IMR-90 (cell line): ENCODE data around the gene NRN1. TPM values are rescaled to one million over a fixed set of nuclear protein-coding genes. Genes with fewer than 3 reads are reported as not detected.

Experiments
- ATAC-seq: fragments of 200-7000 bp; cut with Tn5 transposase; 2 replicates; pipeline ENCODE4 v1.9.1; 2020; ENCODE audit warnings: low read depth, mild to moderate bottlenecking, moderate library complexity
- BruUV-seq: library from RNA; stranded (reverse); fragments of 400-500 nt; replicated peaks from 2 replicates; lab custom pipeline; 2021; lab: Mats Ljungman, UMichigan
- CTCF ChIA-PET: fragments of 300-600 bp; formaldehyde crosslinking; extraction: SDS; loops from one replicate; lab custom pipeline; 2021; ENCODE audit warnings: antibody characterized with exemption; lab: Yijun Ruan, JAX
- POLR2A ChIA-PET: fragments of 300-600 bp; sonication (Branson Sonifier 250); formaldehyde crosslinking; loops from one replicate; lab custom pipeline; 2022; ENCODE audit warnings: antibody characterized with exemption; ENCODE audit not compliant: unreplicated experiment; lab: Charles Lee
- DNase-seq: peaks from one replicate; pipeline ENCODE4 v3.0.0; 2013
- H2AFZ ChIP-seq: replicated peaks from 2 replicates; pipeline ENCODE3; 2013; ENCODE audit warnings: low read length, mild to moderate bottlenecking; ENCODE audit not compliant: poor library complexity
- H2AK5ac ChIP-seq: 2 replicates; pipeline ENCODE4 v1.6.1; 2013; ENCODE audit warnings: low read depth, low read length, inconsistent platforms
- H2AK9ac ChIP-seq: replicated peaks from 2 replicates; pipeline ENCODE3; 2013; ENCODE audit warnings: mild to moderate bottlenecking, low read depth, low read length, moderate library complexity; ENCODE audit not compliant: poor library complexity
- H2BK120ac ChIP-seq: 2 replicates; pipeline ENCODE4 v1.6.1; 2013; ENCODE audit warnings: low read depth, low read length, inconsistent platforms
- H2BK15ac ChIP-seq: 3 replicates; pipeline ENCODE4 v1.6.1; 2013; ENCODE audit warnings: low read depth, low read length, inconsistent platforms
- H2BK20ac ChIP-seq: 2 replicates; pipeline ENCODE4 v1.6.1; 2013; ENCODE audit warnings: low read depth, mild to moderate bottlenecking, inconsistent platforms, low read length, moderate library complexity
- H2BK5ac ChIP-seq: 2 replicates; pipeline ENCODE4 v1.6.1; 2013; ENCODE audit warnings: mild to moderate bottlenecking, low read depth, low read length, inconsistent platforms; ENCODE audit not compliant: poor library complexity, severe bottlenecking
- H3K14ac ChIP-seq: replicated peaks from 2 replicates; pipeline ENCODE4 v1.6.1; 2013; ENCODE audit warnings: low read depth, low read length, inconsistent platforms
- H3K18ac ChIP-seq: 2 replicates; pipeline ENCODE4 v1.6.1; 2013; ENCODE audit warnings: low read depth, low read length, control low read depth
- H3K23ac ChIP-seq: 2 replicates; pipeline ENCODE4 v1.6.1; 2013; ENCODE audit warnings: low read depth, low read length, inconsistent platforms
- H3K27ac ChIP-seq: 2 replicates; pipeline ENCODE4 v1.5.1; 2013; ENCODE audit warnings: mild to moderate bottlenecking, control low read depth, low read length; ENCODE audit not compliant: insufficient read depth
- H3K27me3 ChIP-seq: 2 replicates; pipeline ENCODE4 v1.6.1; 2013; ENCODE audit warnings: low read length; ENCODE audit not compliant: control insufficient read depth, insufficient read depth
- H3K36me3 ChIP-seq: 2 replicates; pipeline ENCODE4 v1.6.1; 2013; ENCODE audit warnings: low read length, mixed read lengths; ENCODE audit not compliant: control insufficient read depth, insufficient read depth
- H3K4ac ChIP-seq: 2 replicates; pipeline ENCODE4 v1.6.1; 2013; ENCODE audit warnings: low read depth, low read length, inconsistent platforms
- H3K4me1 ChIP-seq: 2 replicates; pipeline ENCODE4 v1.6.1; 2013; ENCODE audit warnings: low read length, mixed read lengths; ENCODE audit not compliant: control insufficient read depth, insufficient read depth
- H3K4me2 ChIP-seq: 2 replicates; pipeline ENCODE4 v1.6.1; 2013; ENCODE audit warnings: low read depth, mild to moderate bottlenecking, control low read depth, low read length, moderate library complexity
- H3K4me3 ChIP-seq: 2 replicates; pipeline ENCODE4 v1.5.1; 2013; ENCODE audit warnings: low read depth, mild to moderate bottlenecking, control low read depth, low read length, moderate library complexity; ENCODE audit not compliant: insufficient read depth
- H3K56ac ChIP-seq: 2 replicates; pipeline ENCODE4 v1.6.1; 2013; ENCODE audit warnings: low read length, inconsistent platforms; ENCODE audit not compliant: insufficient read depth; ENCODE audit errors: extremely low read depth
- H3K79me1 ChIP-seq, 2 experiments: 2 replicates each; pipeline ENCODE4 v1.6.1; 2013; ENCODE audit warnings: low read length in 2 of 2, inconsistent platforms in 1 of 2, low read depth in 1 of 2
- H3K9ac ChIP-seq: 2 replicates; pipeline ENCODE4 v1.6.1; 2013; ENCODE audit warnings: low read depth, low read length, control low read depth
- H3K9me1 ChIP-seq: 2 replicates; pipeline ENCODE4 v1.6.1; 2013; ENCODE audit warnings: low read length, inconsistent platforms; ENCODE audit not compliant: insufficient read depth
- H3K9me3 ChIP-seq: 2 replicates; pipeline ENCODE4 v1.6.1; 2013; ENCODE audit warnings: low read length; ENCODE audit not compliant: control insufficient read depth, insufficient read depth
- H4K20me1 ChIP-seq: 2 replicates; pipeline ENCODE4 v1.6.1; 2013; ENCODE audit warnings: low read length, inconsistent platforms; ENCODE audit not compliant: insufficient read depth
- H4K5ac ChIP-seq: 2 replicates; pipeline ENCODE4 v1.6.1; 2013; ENCODE audit warnings: mild to moderate bottlenecking, low read depth, low read length, control low read depth
- H4K8ac ChIP-seq, 2 experiments: 2 replicates each; pipeline ENCODE4 v1.6.1; 2013; ENCODE audit warnings: low read depth in 2 of 2, low read length in 2 of 2, control low read depth in 1 of 2, inconsistent platforms in 1 of 2
- H4K91ac ChIP-seq: 2 replicates; pipeline ENCODE4 v1.6.1; 2013; ENCODE audit warnings: low read depth, low read length, inconsistent platforms; ENCODE audit not compliant: insufficient read depth
- BHLHE40 ChIP-seq: fragments of 150-350 bp; IDR thresholded peaks from 2 replicates; pipeline ENCODE4 v1.6.1; 2016; ENCODE audit warnings: mild to moderate bottlenecking, low read depth, low read length
- CEBPB ChIP-seq: IDR thresholded peaks from 2 replicates; pipeline ENCODE4 v1.6.1; 2012; ENCODE audit warnings: low read depth, low read length, improper control_type of control experiment
- CHD1 ChIP-seq: IDR thresholded peaks from 2 replicates; pipeline ENCODE4 v1.6.1; 2012; ENCODE audit warnings: low read depth, low read length, improper control_type of control experiment
- CTCF ChIP-seq: conservative IDR thresholded peaks from 2 replicates; pipeline ENCODE4 v1.5.1; 2012; ENCODE audit warnings: mild to moderate bottlenecking, low read depth, low read length, improper control_type of control experiment
- FOS ChIP-seq: fragments of 150-350 bp; IDR thresholded peaks from 2 replicates; pipeline ENCODE4 v1.6.1; 2016; ENCODE audit warnings: low read depth, low read length
- MAFK ChIP-seq: IDR thresholded peaks from 2 replicates; pipeline ENCODE4 v1.6.1; 2012; ENCODE audit warnings: low read depth, low read length, improper control_type of control experiment
- MAZ ChIP-seq: IDR thresholded peaks from 2 replicates; pipeline ENCODE4 v1.6.1; 2012; ENCODE audit warnings: low read depth, mild to moderate bottlenecking, low read length, improper control_type of control experiment, moderate library complexity, borderline replicate concordance
- MXI1 ChIP-seq: IDR thresholded peaks from 2 replicates; pipeline ENCODE4 v1.6.1; 2012; ENCODE audit warnings: low read depth, mild to moderate bottlenecking, low read length, moderate library complexity, borderline replicate concordance
- NFE2L2 ChIP-seq: fragments of 150-350 bp; IDR thresholded peaks from 2 replicates; pipeline ENCODE4 v1.6.1; 2016; ENCODE audit warnings: low read depth, mild to moderate bottlenecking, low read length
- POLR2A ChIP-seq: IDR thresholded peaks from 2 replicates; pipeline ENCODE4 v1.6.1; 2012; ENCODE audit warnings: mild to moderate bottlenecking, low read depth, low read length
- RAD21 ChIP-seq: IDR thresholded peaks from 2 replicates; pipeline ENCODE4 v1.6.1; 2012; ENCODE audit warnings: low read length, improper control_type of control experiment
- RCOR1 ChIP-seq: IDR thresholded peaks from 2 replicates; pipeline ENCODE4 v1.6.1; 2012; ENCODE audit warnings: mild to moderate bottlenecking, low read length, improper control_type of control experiment; ENCODE audit not compliant: insufficient replicate concordance
- RFX5 ChIP-seq: IDR thresholded peaks from 2 replicates; pipeline ENCODE4 v1.8.0; 2012; ENCODE audit warnings: low read depth, mild to moderate bottlenecking, low read length, moderate library complexity
- SMC3 ChIP-seq: fragments of 150-350 bp; IDR thresholded peaks from 2 replicates; pipeline ENCODE4 v1.6.1; 2016; ENCODE audit warnings: low read depth, mild to moderate bottlenecking, antibody characterized with exemption, low read length, moderate library complexity
- USF2 ChIP-seq: fragments of 150-350 bp; IDR thresholded peaks from 2 replicates; pipeline ENCODE4 v1.6.1; 2017; ENCODE audit warnings: mild to moderate bottlenecking, antibody characterized with exemption, low read length, low read depth
- WGBS, 2 experiments: methylation state at CpG; one replicate each; pipeline versions ENCODE4 v1.1.5 to v1.1.7; 2013; ENCODE audit warnings: missing lambda C conversion rate in 2 of 2; ENCODE audit not compliant: insufficient read length in 1 of 2; ENCODE audit errors: extremely low coverage in 2 of 2; 5-methylcytosine and 5-hydroxymethylcytosine counted together
- dilution Hi-C: fragments of 300-500 bp; cut with HindIII; formaldehyde crosslinking; loops from one replicate; pipeline ENCODE4 v1.14.3; 2018; ENCODE audit warnings: low sequenced_read_pairs; ENCODE audit not compliant: unreplicated experiment
- in situ Hi-C: fragments of 300-500 bp; cut with MboI; formaldehyde crosslinking; loops from 3 replicates; pipeline ENCODE4 v1.14.3; 2019; ENCODE audit warnings: low sequenced_read_pairs, inconsistent platforms, mixed read lengths
- intact Hi-C: fragments of 100-400 bp; cut with micrococcal nuclease; formaldehyde crosslinking; loops from 2 replicates; pipeline ENCODE4 v1.10.0; 2022
- polyA plus RNA-seq, 3 experiments: library from polyadenylated mRNA; depleted of rRNA; stranded (reverse); fragments of >200 nt; gene quantifications; 2 replicates each; pipeline ENCODE4 v1.2.3, GENCODE V29; 2012; ENCODE audit warnings: low replicate concordance in 1 of 3
- total RNA-seq: library from RNA; depleted of rRNA; stranded (reverse); fragments of >200 nt; gene quantifications from 2 replicates; pipeline ENCODE4 v1.2.3, GENCODE V29; 2012
- TF ChIP-seq, protein P1 (sequence below): fragments of 150-350 bp; IDR thresholded peaks from 2 replicates; pipeline ENCODE4 v1.6.1; 2016; ENCODE audit warnings: low read depth, mild to moderate bottlenecking, low read length, moderate library complexity, borderline replicate concordance

NRN1 gene
- total and polyA plus RNA-seq, 2 of the 4 experiments (the other 2 are of a cell fraction): not detected

DNA sequence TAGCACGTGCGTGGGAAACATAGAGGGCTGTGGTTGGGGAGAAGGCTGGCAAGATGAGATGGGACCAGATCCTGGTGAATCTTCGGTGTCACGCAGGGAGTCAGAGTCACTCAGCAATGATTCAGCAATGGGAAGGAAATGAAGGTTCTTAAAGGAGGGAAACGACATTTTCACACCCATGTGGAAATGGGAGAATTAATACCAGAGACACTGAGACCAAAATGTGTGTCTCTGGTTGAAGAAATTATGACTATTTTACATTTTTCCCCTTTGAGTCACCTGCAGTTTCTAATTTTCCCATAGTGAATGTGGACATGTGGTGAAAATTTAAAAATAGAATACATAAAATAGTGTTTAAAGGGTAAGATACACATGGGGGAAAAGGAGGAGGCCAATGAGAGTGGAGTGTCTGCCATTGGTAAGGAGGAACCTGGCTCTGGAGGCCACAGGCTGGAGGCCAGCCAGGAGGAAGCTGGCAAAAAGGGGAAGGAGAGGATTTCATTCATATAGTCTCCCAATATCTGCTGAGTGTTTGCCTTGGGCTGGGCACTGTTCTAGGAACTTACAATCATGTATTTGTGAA lies 17.5 kb downstream of the NRN1 start:
- dilution Hi-C loops: no loop called here
- ATAC-seq (no peak), DNase-seq (no peak)
- intact Hi-C loops: no loop called here
- H4K8ac ChIP-seq: no peak overlapping the region
- H3K9me3 ChIP-seq: no peaks in the 10 kb centered on the region
- POLR2A ChIA-PET: no interaction called here
- no peak overlapping the region for H2AK5ac ChIP-seq
- no peak overlapping the region for H2AFZ ChIP-seq
- H3K18ac ChIP-seq: no peak overlapping the region
- H4K20me1 ChIP-seq: no peaks in the 10 kb centered on the region
- H2AK9ac ChIP-seq: no peak overlapping the region
- no peak overlapping the region for H3K27ac ChIP-seq
- H3K14ac ChIP-seq: no peak overlapping the region
- no peak overlapping the region for H2BK120ac ChIP-seq
- no peaks in the 10 kb centered on the region for H3K4me1 ChIP-seq
- no peak overlapping the region for H3K23ac ChIP-seq
- no TSS peak for BruUV-seq
- TF ChIP-seq RAD21: no peak
- TF ChIP-seq CTCF: no peak
- TF ChIP-seq MAZ: no peak
- no peak for TF ChIP-seq SMC3
- no peak for TF ChIP-seq FOS
- TF ChIP-seq USF2: no peak
- no peak for TF ChIP-seq MAFK
- TF ChIP-seq CHD1: no peak
- TF ChIP-seq NFE2L2: no peak
- TF ChIP-seq POLR2A: no peak
- TF ChIP-seq RFX5: no peak
- TF ChIP-seq RCOR1: no peak
- no peak for TF ChIP-seq BHLHE40
- TF ChIP-seq, protein P1, sequence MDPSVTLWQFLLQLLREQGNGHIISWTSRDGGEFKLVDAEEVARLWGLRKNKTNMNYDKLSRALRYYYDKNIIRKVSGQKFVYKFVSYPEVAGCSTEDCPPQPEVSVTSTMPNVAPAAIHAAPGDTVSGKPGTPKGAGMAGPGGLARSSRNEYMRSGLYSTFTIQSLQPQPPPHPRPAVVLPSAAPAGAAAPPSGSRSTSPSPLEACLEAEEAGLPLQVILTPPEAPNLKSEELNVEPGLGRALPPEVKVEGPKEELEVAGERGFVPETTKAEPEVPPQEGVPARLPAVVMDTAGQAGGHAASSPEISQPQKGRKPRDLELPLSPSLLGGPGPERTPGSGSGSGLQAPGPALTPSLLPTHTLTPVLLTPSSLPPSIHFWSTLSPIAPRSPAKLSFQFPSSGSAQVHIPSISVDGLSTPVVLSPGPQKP: no peak
- no peak for TF ChIP-seq MXI1
- TF ChIP-seq CEBPB: no peak
- in situ Hi-C loops: loop anchor here (25.0 kb wide), 1 partner anchor 527 kb away; no protein-coding TSS in a partner anchor
- no peak overlapping the region for H4K5ac ChIP-seq
- no peaks in the 10 kb centered on the region for H3K9me1 ChIP-seq
- no peak overlapping the region for H3K4me3 ChIP-seq
- no peak overlapping the region for H2BK20ac ChIP-seq
- CTCF ChIA-PET: no interaction called here
- no peak overlapping the region for H3K4ac ChIP-seq
- no peak overlapping the region for H3K56ac ChIP-seq
- no peak overlapping the region for H3K4me2 ChIP-seq
- peaks cover 11% of the 10 kb centered on the region for H3K27me3 ChIP-seq
- no peak overlapping the region for H2BK15ac ChIP-seq
- H2BK5ac ChIP-seq: no peak overlapping the region
- H4K91ac ChIP-seq: no peak overlapping the region
- no CpG with 5 or more reads among the region's 5 CpGs for WGBS, 2 experiments
- no peak overlapping the region for H3K9ac ChIP-seq
- no peaks in the 10 kb centered on the region for H3K79me1 ChIP-seq
- no peaks in the 10 kb centered on the region for H3K36me3 ChIP-seq
